HCT116 (cell line): ENCODE data around the gene GPR22. TPM values are rescaled to one million over a fixed set of nuclear protein-coding genes. Genes with fewer than 3 reads are reported as not detected.
A peak's percentile ranks its signal among the peaks of the same experiment; 100 is the strongest.

Experiments
- ATAC-seq: fragments of 200-7000 bp; cut with Tn5 transposase; 2 replicates; pipeline ENCODE4 v1.9.1; 2020; ENCODE audit warnings: mild to moderate bottlenecking, moderate library complexity
- BruUV-seq: library from RNA; stranded (reverse); fragments of 400-500 nt; replicated peaks from 2 replicates; lab custom pipeline; 2021; lab: Mats Ljungman, UMichigan
- CTCF ChIA-PET: fragments of 300-600 bp; sonication (Branson Sonifier 250); formaldehyde crosslinking; loops from one replicate; lab custom pipeline; 2021; ENCODE audit warnings: antibody characterized with exemption; lab: Charles Lee
- POLR2A ChIA-PET: fragments of 300-600, 350-600 bp; sonication (Branson Sonifier 250); formaldehyde crosslinking; loops from one replicate; lab custom pipeline; 2021; ENCODE audit warnings: antibody characterized with exemption; lab: Charles Lee
- RAD21 ChIA-PET, 2 experiments: fragments of 300-600 bp; sonication (Branson Sonifier 250); formaldehyde crosslinking; loops; one replicate each; lab custom pipeline; 2023; ENCODE audit warnings: low total read pairs in 2 of 2; ENCODE audit not compliant: uncharacterized antibody in 2 of 2, unreplicated experiment in 2 of 2, low non-redundant PET in 1 of 2; lab: Charles Lee
- DNase-seq: peaks from one replicate; pipeline ENCODE4 v3.0.0-alpha.2; 2010; ENCODE audit warnings: low read depth, low spot score
- H2AFZ ChIP-seq: fragments of 200-600 bp; shearing (Covaris generic), sonication (generic); 2 replicates; pipeline ENCODE4 v1.6.1; 2017; ENCODE audit warnings: low read depth, mixed run types, mixed read lengths, antibody characterized with exemption, low read length; ENCODE audit not compliant: poor library complexity, severe bottlenecking
- H3K27ac ChIP-seq: 2 replicates; pipeline ENCODE4 v1.5.1; 2012; ENCODE audit warnings: low read depth, low read length
- H3K27me3 ChIP-seq: fragments of 200-600 bp; sonication (generic); 2 replicates; pipeline ENCODE4 v1.6.1; 2016; ENCODE audit warnings: mixed run types, low read length, mixed read lengths; ENCODE audit not compliant: insufficient read depth
- H3K36me3 ChIP-seq, 2 experiments: fragments of 200-500 bp in 1 of 2; fragments of 200-600 bp in 1 of 2; sonication (Bioruptor generic) in 1 of 2; sonication (generic) in 1 of 2; 2 replicates each; pipeline versions ENCODE4 v1.5.1 to v1.6.1; 2014 to 2016; ENCODE audit warnings: low read length in 2 of 2, inconsistent platforms in 1 of 2, mixed read lengths in 1 of 2, mixed run types in 1 of 2; ENCODE audit not compliant: insufficient read depth in 2 of 2, control insufficient read depth in 1 of 2
- H3K4me1 ChIP-seq, 2 experiments: fragments of 200-600 bp in 1 of 2; sonication (generic) in 1 of 2; 2 replicates each; pipeline versions ENCODE4 v1.5.1 to v1.6.1; 2012 to 2017; ENCODE audit warnings: low read length in 2 of 2, inconsistent platforms in 1 of 2, mild to moderate bottlenecking in 1 of 2, mixed read lengths in 1 of 2, mixed run types in 1 of 2, moderate library complexity in 1 of 2; ENCODE audit not compliant: insufficient read depth in 2 of 2, control insufficient read depth in 1 of 2
- H3K4me2 ChIP-seq: fragments of 200-600 bp; sonication (generic); 2 replicates; pipeline ENCODE4 v1.6.1; 2017; ENCODE audit warnings: mixed run types, low read length, mixed read lengths
- H3K4me3 ChIP-seq, 2 experiments: fragments of 200-600 bp in 1 of 2; sonication (generic) in 1 of 2; replicated peaks in 1 of 2; 2 replicates each; pipeline ENCODE4 v1.5.1; 2011 to 2016; ENCODE audit warnings: low read length in 2 of 2, control low read depth in 1 of 2, low read depth in 1 of 2, mild to moderate bottlenecking in 1 of 2, mixed read lengths in 1 of 2, mixed run types in 1 of 2
- H3K79me2 ChIP-seq: fragments of 200-600 bp; sonication (generic); 2 replicates; pipeline ENCODE4 v1.6.1; 2017; ENCODE audit warnings: mild to moderate bottlenecking, mixed run types, low read length, moderate library complexity, mixed read lengths; ENCODE audit not compliant: insufficient read depth
- H3K9ac ChIP-seq: fragments of 200-600 bp; sonication (generic); 2 replicates; pipeline ENCODE4 v1.6.1; 2016; ENCODE audit warnings: low read length, mixed read lengths
- H3K9me2 ChIP-seq: fragments of 200-600 bp; sonication (generic), shearing (Covaris generic); 2 replicates; pipeline ENCODE4 v1.6.1; 2017; ENCODE audit warnings: mixed run types, mild to moderate bottlenecking, moderate library complexity; ENCODE audit not compliant: insufficient read depth
- H3K9me3 ChIP-seq, 2 experiments: fragments of 200-500 bp in 1 of 2; fragments of 200-600 bp in 1 of 2; sonication (Bioruptor generic) in 1 of 2; sonication (generic) in 1 of 2; 2 replicates each; pipeline ENCODE4 v1.6.1; 2014 to 2017; ENCODE audit warnings: low read length in 2 of 2, mixed read lengths in 2 of 2, inconsistent platforms in 1 of 2, low read depth in 1 of 2, mild to moderate bottlenecking in 1 of 2, mixed run types in 1 of 2, moderate library complexity in 1 of 2; ENCODE audit not compliant: control insufficient read depth in 1 of 2, insufficient read depth in 1 of 2
- H4K20me1 ChIP-seq: fragments of 200-600 bp; sonication (generic), shearing (Covaris generic); 2 replicates; pipeline ENCODE4 v1.6.1; 2017; ENCODE audit warnings: mixed run types, mild to moderate bottlenecking, moderate library complexity; ENCODE audit not compliant: insufficient read depth
- CEBPB ChIP-seq: IDR thresholded peaks from 2 replicates; pipeline ENCODE4 v1.6.1; 2012; ENCODE audit warnings: low read depth
- FOSL1 ChIP-seq: IDR thresholded peaks from 2 replicates; pipeline ENCODE4 v1.6.1; 2012; ENCODE audit warnings: low read depth
- intact Hi-C: fragments of 100-400 bp; cut with micrococcal nuclease; formaldehyde crosslinking; loops from 2 replicates; pipeline ENCODE4 v1.10.0; 2022
- total RNA-seq: library from RNA; stranded (reverse); gene quantifications from one replicate; pipeline ENCODE4 v1.2.1, GENCODE V29; 2021; ENCODE audit not compliant: unreplicated experiment
- TF ChIP-seq, protein P1 (sequence below): IDR thresholded peaks from 2 replicates; pipeline ENCODE4 v1.6.1; 2011; ENCODE audit warnings: mild to moderate bottlenecking, low read length, moderate library complexity; ENCODE audit not compliant: insufficient replicate concordance; ENCODE audit errors: extremely low read depth
- TF ChIP-seq, protein P2 (sequence below): IDR thresholded peaks from 2 replicates; pipeline ENCODE4 v1.6.1; 2012

GPR22 gene
- total RNA-seq, 1 experiment from 2014 or later, result not detected

DNA sequence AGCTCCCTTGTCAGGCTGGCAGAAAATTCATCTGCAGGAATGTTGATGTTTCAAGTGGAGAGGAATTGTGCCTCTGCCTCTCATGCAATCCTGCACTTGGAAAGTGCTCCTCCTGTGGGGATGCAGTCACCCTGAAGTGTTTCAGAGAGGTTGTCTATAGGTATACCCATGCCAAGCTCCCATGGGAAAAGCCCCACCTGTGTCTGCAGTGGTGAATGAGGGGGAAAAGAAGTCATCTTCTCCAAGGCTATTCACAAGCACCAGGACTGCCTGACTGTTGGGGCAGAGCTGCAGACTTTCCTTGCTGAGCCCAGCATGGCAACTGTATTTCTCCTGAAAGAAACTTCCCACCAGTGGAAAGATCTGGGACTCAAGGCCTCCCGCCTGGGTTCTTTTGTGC lies 35.5 kb downstream of the GPR22 start (continued):
- TF ChIP-seq, protein P1, sequence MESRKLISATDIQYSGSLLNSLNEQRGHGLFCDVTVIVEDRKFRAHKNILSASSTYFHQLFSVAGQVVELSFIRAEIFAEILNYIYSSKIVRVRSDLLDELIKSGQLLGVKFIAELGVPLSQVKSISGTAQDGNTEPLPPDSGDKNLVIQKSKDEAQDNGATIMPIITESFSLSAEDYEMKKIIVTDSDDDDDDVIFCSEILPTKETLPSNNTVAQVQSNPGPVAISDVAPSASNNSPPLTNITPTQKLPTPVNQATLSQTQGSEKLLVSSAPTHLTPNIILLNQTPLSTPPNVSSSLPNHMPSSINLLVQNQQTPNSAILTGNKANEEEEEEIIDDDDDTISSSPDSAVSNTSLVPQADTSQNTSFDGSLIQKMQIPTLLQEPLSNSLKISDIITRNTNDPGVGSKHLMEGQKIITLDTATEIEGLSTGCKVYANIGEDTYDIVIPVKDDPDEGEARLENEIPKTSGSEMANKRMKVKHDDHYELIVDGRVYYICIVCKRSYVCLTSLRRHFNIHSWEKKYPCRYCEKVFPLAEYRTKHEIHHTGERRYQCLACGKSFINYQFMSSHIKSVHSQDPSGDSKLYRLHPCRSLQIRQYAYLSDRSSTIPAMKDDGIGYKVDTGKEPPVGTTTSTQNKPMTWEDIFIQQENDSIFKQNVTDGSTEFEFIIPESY, result no peak

DNA sequence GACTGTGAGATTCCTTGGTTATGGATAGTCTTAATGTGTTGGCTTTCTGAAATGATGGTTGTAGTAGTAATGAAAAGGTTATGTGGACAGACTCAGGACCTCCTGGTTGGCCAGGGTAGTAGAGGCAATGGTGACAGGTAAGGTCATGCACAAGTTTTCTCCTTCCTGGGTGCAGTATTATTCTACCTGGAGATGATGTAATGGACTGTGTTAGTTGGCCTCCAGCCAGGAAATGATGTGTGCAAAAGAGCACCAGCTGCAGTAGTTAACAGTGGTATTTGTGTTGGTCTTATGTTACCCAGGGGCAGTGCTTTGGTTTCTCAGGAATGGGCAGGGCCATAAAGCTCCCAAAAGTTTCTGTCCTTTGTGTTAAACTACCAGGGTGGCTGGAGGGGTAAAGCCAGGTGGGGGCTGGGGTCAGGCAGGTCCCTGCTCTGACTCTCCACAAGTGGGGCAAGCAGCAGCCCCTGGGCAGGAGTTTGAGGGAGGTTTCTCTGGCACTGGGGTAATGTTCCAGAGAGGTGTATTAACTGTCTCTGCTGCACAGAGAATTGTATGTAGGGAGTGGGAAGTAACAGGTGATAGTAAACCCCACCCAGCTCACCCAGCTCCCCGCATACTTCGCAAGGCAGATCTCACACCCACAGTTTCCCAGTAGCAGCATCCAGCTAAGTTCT lies 36.3 kb downstream of the GPR22 start:
- no peaks in the 10 kb centered on the region for H3K36me3 ChIP-seq
- H3K9ac ChIP-seq, result no peak overlapping the region
- 0 out of 2 replicates have a peak, but pooled peaks have one; percentile 43 for TF ChIP-seq CEBPB
- TF ChIP-seq FOSL1, result no peak
- TF ChIP-seq, protein P2, sequence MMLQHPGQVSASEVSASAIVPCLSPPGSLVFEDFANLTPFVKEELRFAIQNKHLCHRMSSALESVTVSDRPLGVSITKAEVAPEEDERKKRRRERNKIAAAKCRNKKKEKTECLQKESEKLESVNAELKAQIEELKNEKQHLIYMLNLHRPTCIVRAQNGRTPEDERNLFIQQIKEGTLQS, result peak; percentile 38; the same call in 1 of the 2 replicates
- TF ChIP-seq, protein P1, result no peak
- H3K4me2 ChIP-seq, result peak overlapping the region; percentile 43
- no peaks in the 10 kb centered on the region for H4K20me1 ChIP-seq
- RAD21 ChIA-PET, result no interaction called here
- H3K27ac ChIP-seq, result peak overlapping the region; percentile 12; the same call in 1 of the 2 replicates
- no peaks in the 10 kb centered on the region for H3K27me3 ChIP-seq
- H3K9me2 ChIP-seq, result no peaks in the 10 kb centered on the region
- peak; percentile 53 for ATAC-seq
- no peak for DNase-seq
- CTCF ChIA-PET, result no interaction called here
- POLR2A ChIA-PET, result no interaction called here
- peaks cover 16 to 18% of the 10 kb centered on the region in 2 experiments; a peak in 3 of 4 replicates for H3K4me1 ChIP-seq
- H3K9me3 ChIP-seq, result no peaks in the 10 kb centered on the region
- H3K4me3 ChIP-seq, result no peak overlapping the region
- intact Hi-C loops, result no loop called here
- no peaks in the 10 kb centered on the region for H3K79me2 ChIP-seq
- no TSS peak for BruUV-seq
- no peak overlapping the region for H2AFZ ChIP-seq
